Karpas-422 (cell line): ENCODE measurements around the gene TBPL2. TPM values are rescaled to one million over a fixed set of nuclear protein-coding genes. Genes with fewer than 3 reads are reported as not detected.
"Not testable (repeated sequence)": the region's sequence is repeated elsewhere in the genome, so short reads cannot be mapped to it uniquely, and the experiment has no call there.

ENCODE experiments used
- DNase-seq: peaks from one replicate; pipeline ENCODE4 v3.0.0-alpha.2; 2015
- H2AFZ ChIP-seq: fragments of 200-600 bp; sonication (generic); 2 replicates; pipeline ENCODE4 v1.6.1; 2014; ENCODE audit warnings: antibody characterized with exemption, low read length, mixed read lengths
- H3K27ac ChIP-seq: fragments of 200-600 bp; sonication (generic); 2 replicates; pipeline ENCODE4 v1.5.1; 2014; ENCODE audit warnings: mild to moderate bottlenecking, low read length, moderate library complexity
- H3K27me3 ChIP-seq: fragments of 200-600 bp; sonication (generic); 2 replicates; pipeline ENCODE4 v1.6.1; 2014; ENCODE audit warnings: low read length, mixed read lengths
- H3K36me3 ChIP-seq: fragments of 200-600 bp; sonication (generic); 2 replicates; pipeline ENCODE4 v1.6.1; 2014; ENCODE audit warnings: low read length, mixed read lengths; ENCODE audit not compliant: insufficient read depth
- H3K4me1 ChIP-seq: fragments of 200-600 bp; sonication (generic); 2 replicates; pipeline ENCODE4 v1.6.1; 2014; ENCODE audit warnings: mild to moderate bottlenecking, low read length, mixed read lengths
- H3K4me2 ChIP-seq: fragments of 200-600 bp; sonication (generic); 2 replicates; pipeline ENCODE4 v1.6.1; 2014; ENCODE audit warnings: low read length, low read depth, mild to moderate bottlenecking; ENCODE audit not compliant: poor library complexity, severe bottlenecking
- H3K4me3 ChIP-seq: fragments of 200-600 bp; sonication (generic); 2 replicates; pipeline ENCODE4 v1.5.1; 2014; ENCODE audit warnings: mild to moderate bottlenecking, antibody characterized with exemption, low read length, mixed read lengths
- H3K79me2 ChIP-seq: fragments of 200-600 bp; sonication (generic); 2 replicates; pipeline ENCODE4 v1.6.1; 2014; ENCODE audit warnings: mild to moderate bottlenecking, low read length, mixed read lengths
- H3K9ac ChIP-seq: fragments of 200-600 bp; sonication (generic); 2 replicates; pipeline ENCODE4 v1.6.0; 2014; ENCODE audit warnings: low read length
- H3K9me2 ChIP-seq: fragments of 200-600 bp; sonication (generic), shearing (Covaris generic); replicated peaks from 2 replicates; pipeline ENCODE4 v1.6.0; 2014; ENCODE audit warnings: mild to moderate bottlenecking, low read length, moderate library complexity; ENCODE audit not compliant: insufficient read depth
- H3K9me3 ChIP-seq: fragments of 300-700, 200-600 bp; sonication (generic); 2 replicates; pipeline ENCODE4 v1.6.1; 2014; ENCODE audit warnings: low read length, mixed read lengths
- H4K20me1 ChIP-seq: fragments of 200-600 bp; sonication (generic); 2 replicates; pipeline ENCODE4 v1.6.1; 2014; ENCODE audit warnings: mild to moderate bottlenecking, antibody characterized with exemption, low read length, low read depth; ENCODE audit not compliant: insufficient read depth
- total RNA-seq: library from RNA; depleted of rRNA; stranded (reverse); fragments of >200 nt; shearing (Covaris generic); gene quantifications from 2 replicates; pipeline ENCODE4 v1.2.3, GENCODE V29; 2014; ENCODE audit warnings: low replicate concordance; rRNA removed

The TBPL2 gene
- not detected in 2 replicates for total RNA-seq

- Histone ChIP-seq H3K36me3 (no peaks in the 10 kb centered on the region), H3K9me2 (no peaks in the 10 kb centered on the region), H3K9ac (no peak within 1 kb of the TSS), H3K4me2 (no peak within 1 kb of the TSS), H2AFZ (no peak within 1 kb of the TSS), H3K79me2 (no peaks in the 10 kb centered on the region), H3K9me3 (no peaks in the 10 kb centered on the region), H4K20me1 (no peaks in the 10 kb centered on the region), H3K27ac (no peak within 1 kb of the TSS), H3K4me1 (no peaks in the 10 kb centered on the region), H3K4me3 (no peak within 1 kb of the TSS), H3K27me3 (no peaks in the 10 kb centered on the region)
- DNase-seq: no peak
These were observed at the start of gene TBPL2 for GRCh38 chr14:55440385-55440784. Gene TBPL2 (minus strand): TSS chr14:55440616. CDS start chr14:55440449, 167 bp downstream.

GRCh38 chr14:55488204-55488603 is 47.8 kb upstream of the TBPL2 start:
- DNase-seq: no peak
- Histone ChIP-seq H3K4me2 (no peak overlapping the region), H3K9ac (no peak overlapping the region), H3K36me3 (no peaks in the 10 kb centered on the region), H3K4me3 (no peak overlapping the region), H3K79me2 (no peaks in the 10 kb centered on the region), H2AFZ (no peak overlapping the region), H3K9me3 (no peaks in the 10 kb centered on the region), H3K4me1 (no peaks in the 10 kb centered on the region), H3K27me3 (no peaks in the 10 kb centered on the region), H3K27ac (no peak overlapping the region), H3K9me2 (no peaks in the 10 kb centered on the region), H4K20me1 (no peaks in the 10 kb centered on the region)

- Histone ChIP-seq H3K36me3 (no peaks in the 10 kb centered on the region), H3K9me3 (no peaks in the 10 kb centered on the region), H3K4me2 (no peak overlapping the region), H3K4me1 (no peaks in the 10 kb centered on the region), H3K9ac (no peak overlapping the region), H3K27me3 (no peaks in the 10 kb centered on the region), H4K20me1 (no peaks in the 10 kb centered on the region), H3K4me3 (no peak overlapping the region), H3K9me2 (no peaks in the 10 kb centered on the region), H3K27ac (no peak overlapping the region), H2AFZ (no peak overlapping the region), H3K79me2 (no peaks in the 10 kb centered on the region)
- DNase-seq: no peak
These were observed 42.7 kb upstream of the TBPL2 start for GRCh38 chr14:55482936-55483605.

GRCh38 chr14:55481769-55482168 is 41.4 kb upstream of the TBPL2 start:
- Histone ChIP-seq H3K27ac (no peak overlapping the region), H3K79me2 (no peaks in the 10 kb centered on the region), H2AFZ (no peak overlapping the region), H3K9me2 (no peaks in the 10 kb centered on the region), H3K4me3 (no peak overlapping the region), H3K4me1 (no peaks in the 10 kb centered on the region), H3K36me3 (no peaks in the 10 kb centered on the region), H3K4me2 (no peak overlapping the region), H3K9me3 (no peaks in the 10 kb centered on the region), H3K9ac (no peak overlapping the region), H4K20me1 (no peaks in the 10 kb centered on the region), H3K27me3 (no peaks in the 10 kb centered on the region)
- no peak for DNase-seq

GRCh38 chr14:55477680-55478079 is 37.3 kb upstream of the TBPL2 start:
- no peaks in the 10 kb centered on the region for H3K27me3 ChIP-seq
- H3K4me2 ChIP-seq: no peak overlapping the region
- no peaks in the 10 kb centered on the region for H4K20me1 ChIP-seq
- H3K9me3 ChIP-seq: no peaks in the 10 kb centered on the region
- H2AFZ ChIP-seq: no peak overlapping the region
- no peak overlapping the region for H3K4me3 ChIP-seq
- no peak overlapping the region for H3K9ac ChIP-seq
- H3K79me2 ChIP-seq: no peaks in the 10 kb centered on the region
- H3K27ac ChIP-seq: no peak overlapping the region
- H3K4me1 ChIP-seq: no peaks in the 10 kb centered on the region
- H3K9me2 ChIP-seq: no peaks in the 10 kb centered on the region
- no peaks in the 10 kb centered on the region for H3K36me3 ChIP-seq
- no peak for DNase-seq

GRCh38 chr14:55476448-55476847 is 36.0 kb upstream of the TBPL2 start:
- H3K27ac ChIP-seq, H3K36me3 ChIP-seq, H3K4me3 ChIP-seq, H2AFZ ChIP-seq, H3K4me1 ChIP-seq, H3K9ac ChIP-seq, H3K4me2 ChIP-seq, H4K20me1 ChIP-seq, H3K27me3 ChIP-seq, H3K9me3 ChIP-seq, H3K79me2 ChIP-seq, DNase-seq, H3K9me2 ChIP-seq: not testable (repeated sequence)

GRCh38 chr14:55473786-55474185 is 33.4 kb upstream of the TBPL2 start:
- Histone ChIP-seq H2AFZ (no peak overlapping the region), H3K9me2 (no peaks in the 10 kb centered on the region), H3K9me3 (no peaks in the 10 kb centered on the region), H3K4me1 (no peaks in the 10 kb centered on the region), H3K4me3 (no peak overlapping the region), H3K4me2 (no peak overlapping the region), H3K27ac (no peak overlapping the region), H3K27me3 (no peaks in the 10 kb centered on the region), H3K9ac (no peak overlapping the region), H3K36me3 (no peaks in the 10 kb centered on the region), H4K20me1 (no peaks in the 10 kb centered on the region), H3K79me2 (no peaks in the 10 kb centered on the region)
- DNase-seq: no peak

GRCh38 chr14:55470025-55470424 is 29.6 kb upstream of the TBPL2 start:
- no peak overlapping the region for H2AFZ ChIP-seq
- no peaks in the 10 kb centered on the region for H3K9me3 ChIP-seq
- H3K9me2 ChIP-seq: no peaks in the 10 kb centered on the region
- no peak for DNase-seq
- no peak overlapping the region for H3K27ac ChIP-seq
- no peak overlapping the region for H3K4me3 ChIP-seq
- no peaks in the 10 kb centered on the region; the same call in 1 of the 2 replicates for H3K27me3 ChIP-seq
- H4K20me1 ChIP-seq: no peaks in the 10 kb centered on the region
- H3K79me2 ChIP-seq: no peaks in the 10 kb centered on the region
- H3K36me3 ChIP-seq: no peaks in the 10 kb centered on the region
- no peak overlapping the region for H3K9ac ChIP-seq
- H3K4me1 ChIP-seq: no peaks in the 10 kb centered on the region
- H3K4me2 ChIP-seq: no peak overlapping the region
